GM21526 (cell line): ENCODE results near the gene RPL32.
"Not testable (repeated sequence)": the region's sequence is repeated elsewhere in the genome, so short reads cannot be mapped to it uniquely, and the experiment has no call there.

Experiments
- ATAC-seq: cut with Tn5 transposase; IDR thresholded peaks from one replicate; pipeline ENCODE4 v1.9.1; 2021; ENCODE audit warnings: moderate library complexity; ENCODE audit not compliant: unreplicated experiment, low FRiP score

Gene RPL32

GRCh38 chr3:12810013-12810780 lies 31.2 kb downstream of the RPL32 start:
- ATAC-seq, result peak; percentile 96

- ATAC-seq, result no peak
These were observed 31.9 kb downstream of the RPL32 start for GRCh38 chr3:12809435-12809834.

GRCh38 chr3:12809001-12809400 lies 32.4 kb downstream of the RPL32 start:
- ATAC-seq, result no peak

- ATAC-seq, result no peak
These were observed 32.8 kb downstream of the RPL32 start for GRCh38 chr3:12808587-12808986.

GRCh38 chr3:12807601-12808359 lies 33.6 kb downstream of the RPL32 start:
- ATAC-seq, result no peak

GRCh38 chr3:12807066-12807465 lies 34.3 kb downstream of the RPL32 start:
- ATAC-seq, result no peak

GRCh38 chr3:12803371-12803770 lies 38.0 kb downstream of the RPL32 start:
- no peak for ATAC-seq

GRCh38 chr3:12799525-12800440 lies 41.6 kb downstream of the RPL32 start:
- ATAC-seq, result no peak

GRCh38 chr3:12798559-12799179 lies 42.7 kb downstream of the RPL32 start:
- ATAC-seq, result no peak

- no peak for ATAC-seq
These were observed 43.3 kb downstream of the RPL32 start for GRCh38 chr3:12797892-12798558.

- no peak for ATAC-seq
These were observed 44.1 kb downstream of the RPL32 start for GRCh38 chr3:12797124-12797891.

- ATAC-seq, result no peak
These were observed 44.9 kb downstream of the RPL32 start, which contains the start of gene CAND2 for GRCh38 chr3:12796171-12797123. CAND2 (plus strand) TSS chr3:12796680; CDS start chr3:12796721, 41 bp downstream.

- ATAC-seq, result no peak
These were observed 47.7 kb downstream of the RPL32 start for GRCh38 chr3:12793701-12794100.

- no peak for ATAC-seq
These were observed 49.9 kb downstream of the RPL32 start for GRCh38 chr3:12791430-12791829.

GRCh38 chr3:12787967-12788690 lies 53.2 kb downstream of the RPL32 start:
- not testable (repeated sequence) for ATAC-seq

- not testable (repeated sequence) for ATAC-seq
These were observed 54.0 kb downstream of the RPL32 start for GRCh38 chr3:12787346-12787745.

GRCh38 chr3:12785096-12785495 lies 56.3 kb downstream of the RPL32 start:
- no peak for ATAC-seq
